GM18526 (cell line): Measurements from ENCODE around the gene ANKRD6.
A peak's percentile ranks its signal among the peaks of the same experiment; 100 is the strongest.

Experiments
- POLR2A ChIP-seq: IDR thresholded peaks from 3 replicates; pipeline ENCODE4 v1.6.1; 2011; ENCODE audit not compliant: insufficient read length; ENCODE audit errors: extremely low read depth

ANKRD6 gene

DNA sequence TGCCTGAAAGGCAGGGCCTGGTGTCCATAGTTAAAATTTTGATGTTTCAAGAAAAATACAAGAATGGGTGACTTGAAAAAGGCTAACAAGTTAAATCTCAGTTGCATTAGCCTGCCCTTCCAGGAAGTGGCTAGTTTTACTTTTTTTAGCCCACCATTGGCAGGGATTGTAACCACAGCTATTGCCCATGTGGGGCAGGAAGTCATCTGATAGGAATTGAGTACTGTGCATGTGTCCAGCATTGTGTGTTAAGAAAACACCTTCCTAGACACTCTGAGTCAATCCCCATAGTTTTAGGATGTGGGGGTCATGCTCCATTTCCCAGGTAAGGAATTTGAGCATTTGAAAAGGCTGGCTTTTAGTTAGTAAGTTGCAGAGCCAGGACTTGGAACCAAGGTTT, 178.7 kb downstream of the ANKRD6 start:
- TF ChIP-seq POLR2A, result no peak

DNA sequence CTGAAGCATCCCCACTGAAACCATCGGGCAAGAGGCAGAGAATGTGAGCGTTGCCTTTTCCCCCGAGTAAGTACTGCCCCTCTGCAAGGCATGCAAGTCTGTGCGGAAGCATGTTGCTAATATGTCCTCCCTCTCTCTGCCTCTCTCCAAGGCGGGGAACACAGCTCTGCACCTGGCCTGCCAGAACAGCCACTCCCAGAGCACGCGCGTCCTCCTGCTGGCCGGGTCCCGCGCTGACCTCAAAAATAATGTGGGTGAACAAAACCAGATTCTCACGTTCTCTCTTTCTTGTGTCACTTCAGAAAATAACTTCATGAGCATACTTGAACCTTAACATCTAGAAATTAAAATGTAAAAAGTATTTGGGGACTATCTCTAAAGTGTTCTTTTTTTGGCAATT, 179.2 kb downstream of the ANKRD6 start:
- TF ChIP-seq POLR2A, result no peak

- TF ChIP-seq POLR2A, result no peak
Observed at GRCh38 chr6:89613790-89614189, 180.8 kb downstream of the ANKRD6 start.

DNA sequence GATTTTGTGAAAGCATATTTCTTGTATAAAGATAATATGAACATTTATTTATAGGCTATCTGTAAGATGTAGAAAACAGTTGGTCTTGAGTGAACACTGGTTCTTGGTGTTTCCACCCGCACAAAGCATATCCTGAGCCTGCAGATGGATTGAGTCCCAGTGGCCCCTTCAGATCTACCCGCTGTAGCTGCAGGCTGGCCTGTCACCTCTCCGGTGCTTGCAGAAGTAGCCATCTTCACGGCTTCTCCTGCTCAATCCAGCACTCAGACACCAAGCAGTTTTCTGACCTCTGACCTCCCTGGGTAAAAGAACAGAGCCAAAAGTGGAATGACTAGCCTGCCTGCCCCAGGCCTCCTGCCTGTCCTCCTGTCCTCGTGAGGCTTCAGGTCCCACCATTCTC, 182.9 kb downstream of the ANKRD6 start:
- TF ChIP-seq POLR2A, result no peak

DNA sequence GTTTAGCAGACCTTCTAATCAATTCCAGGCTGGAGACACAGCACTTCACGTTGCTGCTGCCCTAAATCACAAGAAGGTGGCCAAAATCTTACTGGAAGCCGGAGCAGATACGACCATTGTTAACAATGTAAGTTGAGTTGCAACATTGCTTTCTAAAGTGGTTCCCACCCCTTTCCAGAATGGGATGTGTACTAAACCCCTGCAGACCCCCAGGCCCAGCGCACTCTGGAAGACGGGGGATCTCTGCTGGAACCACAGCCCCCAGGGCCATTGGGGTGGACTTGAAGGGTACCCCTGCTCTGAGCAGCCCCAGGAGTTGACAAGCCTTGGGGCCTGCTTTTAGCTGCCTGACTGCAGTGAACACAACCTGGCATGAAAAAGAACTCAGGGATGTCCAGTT, 183.6 kb downstream of the ANKRD6 start:
- TF ChIP-seq POLR2A, result no peak

- no peak for TF ChIP-seq POLR2A
Observed at GRCh38 chr6:89618026-89618425, 185.1 kb downstream of the ANKRD6 start.

GRCh38 chr6:89619567-89619966, 186.6 kb downstream of the ANKRD6 start:
- no peak for TF ChIP-seq POLR2A

DNA sequence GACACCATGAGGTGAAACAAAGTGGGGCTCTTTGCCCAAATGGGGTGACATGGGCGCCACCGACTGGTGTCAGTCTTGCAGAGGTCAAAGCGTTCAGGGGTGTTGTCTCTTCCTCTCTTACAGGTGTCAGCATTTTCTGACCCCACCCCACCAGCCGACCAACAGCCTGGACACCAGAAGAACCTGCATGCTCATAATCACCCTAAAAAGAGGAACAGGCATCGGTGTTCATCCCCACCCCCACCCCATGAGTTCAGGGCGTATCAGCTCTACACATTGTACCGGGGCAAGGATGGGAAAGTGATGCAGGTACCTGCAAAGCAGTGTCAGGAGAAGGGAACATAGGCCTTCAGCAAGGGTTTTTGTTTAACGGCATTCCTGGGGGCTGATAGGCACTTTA, 190.8 kb downstream of the ANKRD6 start:
- TF ChIP-seq POLR2A, result no peak

DNA sequence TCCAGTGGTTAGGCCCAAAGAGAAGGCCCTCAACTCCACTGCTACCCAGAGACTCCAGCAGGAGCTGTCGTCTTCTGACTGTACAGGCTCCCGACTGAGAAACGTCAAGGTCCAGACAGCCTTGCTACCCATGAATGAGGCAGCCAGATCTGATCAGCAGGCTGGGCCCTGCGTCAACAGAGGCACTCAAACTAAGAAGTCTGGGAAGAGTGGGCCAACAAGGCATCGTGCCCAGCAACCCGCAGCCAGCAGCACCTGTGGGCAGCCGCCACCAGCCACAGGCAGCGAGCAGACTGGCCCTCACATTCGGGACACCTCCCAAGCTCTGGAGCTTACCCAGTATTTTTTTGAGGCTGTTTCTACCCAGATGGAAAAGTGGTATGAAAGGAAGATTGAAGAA, 197.5 kb downstream of the ANKRD6 start:
- no peak for TF ChIP-seq POLR2A

GRCh38 chr6:89637960-89638319, 205.0 kb downstream of the ANKRD6 start:
- no peak for TF ChIP-seq POLR2A

GRCh38 chr6:89638320-89639195, 205.6 kb downstream of the ANKRD6 start, which contains the start of gene LYRM2:
Gene LYRM2, minus strand, starts transcription at chr6:89638747. Its CDS starts 31 bp downstream, at chr6:89638716.
- TF ChIP-seq POLR2A, result peak; percentile 88

- no peak for TF ChIP-seq POLR2A
Observed at GRCh38 chr6:89640804-89641203, 207.9 kb downstream of the ANKRD6 start.

DNA sequence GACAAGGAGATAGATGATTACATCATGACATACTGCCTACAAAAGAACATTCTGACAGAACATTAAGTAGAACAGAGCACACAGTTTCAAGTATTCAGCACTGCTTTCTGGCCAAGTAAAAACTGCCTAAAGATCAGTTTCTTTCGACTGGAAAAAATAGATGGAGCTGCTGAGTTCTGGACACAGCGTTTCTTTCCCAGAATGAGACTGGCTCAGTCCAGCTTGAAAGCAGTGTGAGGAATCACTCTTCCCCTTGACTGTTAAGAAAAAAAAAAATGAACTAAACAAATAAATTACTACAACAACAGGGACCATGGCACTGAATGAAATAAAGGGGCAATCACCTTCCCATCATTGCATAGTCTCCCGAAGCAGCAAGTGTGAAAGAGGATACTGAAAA, 210.0 kb downstream of the ANKRD6 start:
- TF ChIP-seq POLR2A, result no peak

DNA sequence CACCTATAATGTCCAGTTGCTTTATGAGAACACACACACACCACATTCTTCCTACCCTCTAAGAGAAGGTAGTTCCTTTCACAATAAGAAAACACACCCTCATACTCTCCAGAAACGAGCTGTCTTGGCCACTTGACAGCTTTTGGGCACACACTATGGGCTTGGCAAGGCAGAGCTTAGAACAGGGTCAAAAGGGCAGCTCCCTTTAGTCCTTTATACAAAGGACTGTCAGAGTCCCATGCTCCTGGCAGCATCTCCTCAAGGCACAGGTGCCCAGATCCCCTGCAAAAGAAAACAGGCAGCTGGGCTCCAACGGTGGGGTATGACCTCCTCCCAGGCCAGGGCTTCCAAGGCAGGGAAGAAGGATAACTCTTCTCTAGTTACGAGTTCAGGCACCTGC, 210.5 kb downstream of the ANKRD6 start:
- no peak for TF ChIP-seq POLR2A

GRCh38 chr6:89644864-89645263, 211.9 kb downstream of the ANKRD6 start:
- TF ChIP-seq POLR2A, result no peak

GRCh38 chr6:89649682-89650081, 216.7 kb downstream of the ANKRD6 start:
- no peak for TF ChIP-seq POLR2A

- no peak for TF ChIP-seq POLR2A
Observed at GRCh38 chr6:89650579-89650978, 217.6 kb downstream of the ANKRD6 start.
